ENCODE measurements around the gene ATR. TPM values are rescaled to one million over a fixed set of nuclear protein-coding genes. Genes with fewer than 3 reads are reported as not detected.
"Not testable (repeated sequence)": the region's sequence is repeated elsewhere in the genome, so short reads cannot be mapped to it uniquely, and the experiment has no call there.

Gene ATR
- total RNA-seq, 1 donor from 2014 or later: 11.1 TPM

DNA sequence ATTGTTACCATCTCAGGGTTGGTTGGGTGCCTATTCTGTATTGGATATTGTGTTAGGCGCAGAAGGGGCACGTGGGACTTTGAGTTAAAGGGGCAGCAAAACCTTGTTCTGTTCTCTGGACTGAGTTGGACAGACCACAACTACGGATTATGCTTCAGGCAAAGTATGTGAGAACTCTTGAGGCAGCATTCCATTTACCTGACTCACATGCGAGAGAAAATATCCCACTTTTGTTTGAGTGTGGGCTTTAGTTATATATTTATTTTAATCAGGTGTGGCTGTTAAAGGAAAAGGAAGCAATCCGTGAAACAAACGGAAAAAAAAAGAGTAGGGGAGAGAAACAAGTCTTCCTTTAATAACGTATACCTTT lies 17.0 kb upstream of the ATR start:
- DNase-seq (ENCODE audit: low spot score): no peak
- ATAC-seq: peak; percentile 15

DNA sequence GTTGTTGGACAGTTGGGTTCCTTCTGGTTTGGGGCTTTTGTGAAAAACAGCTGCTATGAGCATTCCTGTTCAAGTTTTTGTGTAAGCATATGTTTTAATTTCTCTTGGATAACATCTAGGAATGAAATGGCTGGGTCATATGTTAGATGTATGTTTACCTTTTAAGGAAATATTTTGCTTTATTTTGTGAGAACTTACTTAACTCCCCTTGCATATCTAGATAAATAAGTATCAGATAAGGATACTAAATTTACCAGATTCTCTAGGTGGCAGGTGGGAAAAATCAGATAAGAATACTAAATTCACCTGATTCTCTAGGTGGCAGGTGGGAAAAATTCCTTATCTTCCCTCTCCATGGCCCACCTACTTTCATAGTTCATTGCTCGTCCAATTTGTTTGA lies 16.6 kb upstream of the ATR start:
- ATAC-seq (no peak), DNase-seq (ENCODE audit: low spot score) (no peak)

DNA sequence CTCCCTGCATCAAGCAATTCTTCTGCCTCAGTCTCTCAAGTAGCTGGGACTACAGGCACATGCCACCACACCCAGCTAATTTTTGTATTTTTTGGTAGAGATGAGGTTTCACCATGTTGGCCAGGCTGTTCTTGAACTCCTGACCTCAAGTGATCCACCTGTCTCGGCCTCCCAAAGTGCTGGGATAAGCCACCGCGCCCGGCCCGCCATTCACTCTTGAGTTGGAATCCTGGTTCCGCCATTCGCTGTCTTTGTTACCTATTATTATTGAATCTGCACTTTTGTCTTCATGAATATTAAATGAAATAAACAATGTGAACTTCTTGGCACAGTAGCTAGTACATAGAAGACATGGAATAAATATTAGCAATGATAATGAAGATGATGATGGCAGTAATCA lies 13.7 kb upstream of the ATR start:
- ATAC-seq; DNase-seq (ENCODE audit: low spot score): not testable (repeated sequence)

DNA sequence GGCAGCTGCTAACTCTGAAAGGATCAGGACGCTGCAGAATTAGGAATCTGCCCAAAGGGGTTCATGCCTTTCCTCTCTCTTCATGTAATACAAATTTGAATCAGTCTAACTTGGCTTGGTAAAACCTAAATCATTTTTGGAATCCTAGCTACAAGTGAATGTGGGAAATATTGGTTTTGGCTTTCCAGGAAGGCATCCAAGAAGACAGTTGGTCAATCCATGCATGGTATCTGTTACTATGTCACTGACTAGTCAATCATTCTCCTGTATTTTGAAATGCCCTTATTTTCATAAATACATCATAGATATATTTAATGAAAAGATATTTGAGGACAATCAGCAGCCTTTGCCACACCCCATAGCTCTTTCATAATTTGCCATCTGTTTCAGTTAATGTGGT lies 10.2 kb upstream of the ATR start:
- ATAC-seq: no peak
- DNase-seq (ENCODE audit: low spot score): no peak

DNA sequence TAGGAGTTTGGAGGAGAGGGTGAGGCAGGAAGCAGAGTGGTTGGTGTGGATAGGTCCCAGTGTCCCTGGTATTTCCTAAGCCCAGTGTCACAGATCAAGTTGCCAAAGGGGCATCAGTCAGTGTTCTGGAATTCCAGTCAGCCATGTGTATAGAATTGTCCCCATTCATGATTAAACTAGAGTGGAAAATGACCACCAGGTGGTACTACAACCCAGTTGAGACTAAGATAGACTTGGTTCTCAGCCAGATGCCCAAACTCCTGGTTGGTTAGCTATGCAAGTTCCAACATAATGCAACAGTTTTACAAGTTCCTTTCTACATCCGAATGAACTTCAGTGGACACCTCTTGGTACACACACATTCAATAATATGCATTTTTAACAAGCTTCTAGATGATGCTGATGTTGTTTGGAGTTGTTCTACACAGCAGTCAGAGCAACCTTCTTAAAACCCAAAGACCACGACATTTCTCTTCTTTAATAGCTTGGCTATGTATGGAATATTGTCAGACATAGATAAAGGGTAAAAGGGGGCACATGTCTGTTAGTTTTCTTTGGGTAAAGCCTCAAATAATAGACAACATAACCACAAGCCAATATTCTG lies 8.4 kb upstream of the ATR start:
- DNase-seq (ENCODE audit: low spot score): peak; percentile 56

DNA sequence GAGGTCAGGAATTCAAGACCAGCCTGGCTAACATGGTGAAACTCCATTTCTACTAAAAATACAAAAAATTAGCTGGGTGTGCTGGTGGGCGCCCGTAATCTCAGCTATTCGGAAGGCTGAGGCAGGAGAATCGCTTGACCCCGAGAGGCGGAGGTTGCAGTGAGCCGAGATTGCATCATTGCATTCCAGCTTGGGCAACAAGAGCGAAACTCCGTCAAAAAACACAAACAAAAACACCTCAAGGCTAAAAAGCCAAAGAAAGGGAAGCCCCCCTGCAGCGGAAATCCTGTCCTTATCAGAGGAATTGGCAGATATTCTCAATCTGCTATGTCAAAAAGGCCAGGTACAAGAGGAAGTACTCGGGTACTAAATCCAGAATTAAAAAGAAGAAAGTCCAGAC lies 2.5 kb upstream of the ATR start:
- not testable (repeated sequence) for ATAC-seq; DNase-seq (ENCODE audit: low spot score)

More for the DNA sequence above, 8.4 kb upstream of the ATR start:
- peak; percentile 99 for ATAC-seq

DNA sequence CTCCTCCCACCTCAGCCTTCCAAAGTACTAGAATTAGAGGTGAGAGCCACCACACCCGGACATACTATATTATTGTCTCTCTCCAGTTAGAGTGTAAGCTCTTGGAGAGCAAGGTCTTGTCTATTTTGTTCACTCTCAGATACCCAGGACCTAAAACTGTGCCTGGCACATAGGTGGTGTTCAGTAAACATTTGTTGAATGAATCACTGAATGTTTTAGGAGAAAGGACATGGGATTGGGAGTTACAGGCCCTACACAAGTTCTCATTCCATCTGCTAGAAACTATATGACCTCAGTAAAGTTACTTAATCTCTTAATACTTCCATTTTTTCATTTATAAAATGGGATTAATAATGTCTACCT lies 1.5 kb upstream of the ATR start:
- DNase-seq (ENCODE audit: low spot score): no peak
- no peak for ATAC-seq

DNA sequence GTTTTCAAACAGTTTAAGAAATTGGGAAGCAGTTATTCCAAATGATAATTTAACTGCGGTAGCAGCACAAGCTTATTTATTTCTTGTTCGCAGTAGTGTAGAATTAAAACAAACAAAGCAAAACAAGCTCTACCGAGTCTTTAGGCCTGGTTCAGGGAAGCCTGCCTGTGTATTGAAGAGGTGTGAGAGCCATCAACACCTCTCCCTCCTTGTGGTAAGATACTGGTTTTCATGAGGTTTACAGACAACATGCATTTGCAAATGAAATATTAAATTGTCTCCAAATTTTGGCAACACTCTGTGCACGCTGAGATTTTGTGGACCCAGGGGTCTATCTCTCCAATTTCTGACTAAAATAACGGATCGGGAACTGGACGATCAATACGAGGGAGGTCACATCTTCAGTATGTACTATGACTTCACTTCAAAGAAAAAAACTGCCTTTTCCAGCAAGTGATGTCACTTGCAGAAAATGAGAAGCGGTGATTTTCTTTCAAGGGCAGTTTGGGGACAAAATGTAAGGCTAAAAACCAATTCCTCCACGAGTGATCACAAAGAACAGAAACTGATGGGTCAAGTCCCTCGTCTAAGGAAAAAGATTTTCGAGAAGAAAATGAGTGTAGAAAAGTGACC lies 721 bp downstream of the ATR start:
- DNase-seq (ENCODE audit: low spot score) (no peak), ATAC-seq (no peak)

DNA sequence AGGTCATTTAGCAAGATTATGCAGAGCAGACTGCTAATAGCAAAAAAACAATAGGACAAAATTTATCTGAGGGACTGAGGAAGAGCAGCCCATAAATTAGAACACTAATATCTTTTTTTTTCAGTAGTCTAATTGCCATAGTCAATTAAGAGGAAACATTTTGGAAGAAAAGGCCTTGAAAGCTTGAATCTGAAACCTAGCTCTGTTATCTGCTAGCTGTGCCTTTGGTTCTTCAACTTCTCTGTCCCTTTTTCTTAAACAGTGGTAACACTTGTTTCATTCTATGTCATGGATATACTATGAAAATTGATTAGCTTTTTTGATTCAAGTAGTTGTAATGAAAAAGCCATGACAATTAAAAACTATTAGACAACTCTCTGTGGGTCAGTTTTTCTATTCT lies 1.7 kb downstream of the ATR start:
- ATAC-seq (no peak), DNase-seq (ENCODE audit: low spot score) (no peak)

DNA sequence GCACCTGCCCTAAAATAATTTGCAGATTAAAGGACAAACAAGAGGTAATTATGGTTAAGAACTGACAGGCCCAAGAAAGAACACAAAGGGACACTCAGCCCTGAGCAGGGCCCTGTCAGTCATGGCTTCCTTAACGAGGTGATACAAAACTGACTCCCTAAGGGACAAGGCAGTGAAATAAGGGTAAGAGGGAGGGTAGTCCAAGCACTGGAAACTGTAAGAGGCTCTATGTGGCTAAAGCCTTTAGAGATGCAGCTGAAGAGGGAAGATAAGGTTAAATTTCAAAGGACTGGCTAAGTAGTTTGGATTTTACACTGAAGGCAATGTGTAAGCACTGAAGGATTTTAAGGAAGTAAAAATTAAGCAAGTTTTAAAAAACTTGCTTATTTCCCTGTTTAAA lies 3.9 kb downstream of the ATR start:
- ATAC-seq: no peak
- no peak for DNase-seq (ENCODE audit: low spot score)

DNA sequence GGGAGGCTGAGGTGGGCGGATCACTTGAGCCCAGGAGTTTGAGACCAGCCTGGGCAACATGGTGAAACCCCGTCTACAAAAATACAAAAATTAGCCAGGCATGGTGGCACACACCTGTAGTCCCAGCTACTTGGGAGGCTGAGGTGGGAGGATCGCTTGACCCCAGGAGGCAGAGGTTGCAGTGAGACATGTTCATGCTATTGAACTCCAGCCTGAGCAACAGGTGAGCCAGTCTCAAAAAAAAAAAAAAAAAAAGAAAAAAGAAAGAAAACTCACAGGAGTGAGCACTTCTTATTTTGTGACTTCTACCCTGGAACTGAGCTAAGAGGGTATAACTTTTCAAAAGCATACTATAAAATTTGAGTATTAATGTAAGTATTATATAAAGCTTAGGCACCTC lies 4.3 kb downstream of the ATR start:
- not testable (repeated sequence) for ATAC-seq; DNase-seq (ENCODE audit: low spot score)

DNA sequence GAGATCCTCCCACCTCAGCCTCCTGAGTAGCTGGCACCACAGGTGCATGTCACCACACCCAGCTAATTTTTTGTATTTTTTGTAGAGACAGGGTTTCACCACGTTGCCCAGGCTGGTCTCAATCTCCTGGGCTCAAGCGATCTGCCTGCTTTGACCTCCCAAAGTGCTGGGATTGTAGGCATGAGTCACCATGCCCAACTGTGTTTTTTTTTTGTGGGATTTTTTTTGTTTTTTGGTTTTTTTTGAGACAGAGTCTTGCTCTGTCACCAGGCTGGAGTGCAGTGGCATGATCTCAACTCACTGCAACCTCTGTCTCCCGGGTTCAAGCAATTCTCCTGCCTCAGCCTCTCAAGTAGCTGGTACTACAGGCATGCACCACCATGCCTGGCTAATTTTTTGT lies 9.1 kb downstream of the ATR start:
- DNase-seq (ENCODE audit: low spot score); ATAC-seq: not testable (repeated sequence)

DNA sequence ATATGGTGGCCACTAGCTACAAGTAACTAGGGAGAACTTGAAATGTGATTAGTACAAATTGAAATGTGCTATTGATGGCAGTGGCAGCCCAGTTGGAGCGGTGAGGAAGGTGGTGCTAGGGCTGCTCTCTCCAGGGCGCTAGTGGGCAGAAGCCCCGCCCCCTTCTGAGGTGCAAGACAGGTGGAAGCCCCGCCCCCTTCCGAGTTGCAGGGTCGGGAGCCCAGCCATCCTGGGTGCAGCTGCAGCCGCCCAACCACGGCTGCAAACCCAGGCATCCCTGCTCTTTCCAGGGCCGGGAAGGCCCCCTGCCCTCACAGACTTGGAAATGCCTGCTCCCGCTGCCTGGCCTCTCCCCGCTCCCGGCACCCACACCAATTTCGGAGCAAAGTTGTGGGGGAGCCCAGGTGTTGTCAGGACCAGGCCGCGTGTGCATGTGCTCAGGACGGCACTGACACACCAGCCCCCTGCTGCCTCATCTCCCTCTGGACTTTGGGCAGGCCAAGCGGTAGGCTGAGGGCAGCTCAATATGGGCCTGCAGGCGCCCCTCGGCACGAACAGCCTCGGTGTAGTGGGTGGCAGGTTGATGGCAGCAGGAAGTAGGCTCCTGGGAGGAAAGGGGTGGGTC lies 10.0 kb downstream of the ATR start:
- ATAC-seq (no peak), DNase-seq (ENCODE audit: low spot score) (no peak)

DNA sequence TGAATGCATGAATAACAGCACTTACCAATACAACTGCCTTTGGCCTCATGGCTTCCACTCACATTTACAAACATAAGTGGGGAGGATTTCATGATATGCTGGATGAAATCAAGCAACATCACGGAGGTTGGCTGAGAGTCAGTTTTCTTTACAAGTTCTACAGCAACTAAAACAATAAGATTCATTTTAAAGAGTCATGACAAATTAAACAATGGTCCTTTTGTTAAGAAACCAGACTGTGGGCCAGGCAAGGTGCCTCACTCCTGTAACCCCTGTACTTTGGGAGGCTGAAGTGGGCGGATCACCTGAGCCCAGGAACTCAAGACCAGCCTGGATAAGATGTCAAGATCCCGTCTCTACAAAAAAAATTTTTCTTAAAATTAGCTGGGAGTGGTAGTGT lies 12.4 kb downstream of the ATR start:
- DNase-seq (ENCODE audit: low spot score) (no peak), ATAC-seq (no peak)

DNA sequence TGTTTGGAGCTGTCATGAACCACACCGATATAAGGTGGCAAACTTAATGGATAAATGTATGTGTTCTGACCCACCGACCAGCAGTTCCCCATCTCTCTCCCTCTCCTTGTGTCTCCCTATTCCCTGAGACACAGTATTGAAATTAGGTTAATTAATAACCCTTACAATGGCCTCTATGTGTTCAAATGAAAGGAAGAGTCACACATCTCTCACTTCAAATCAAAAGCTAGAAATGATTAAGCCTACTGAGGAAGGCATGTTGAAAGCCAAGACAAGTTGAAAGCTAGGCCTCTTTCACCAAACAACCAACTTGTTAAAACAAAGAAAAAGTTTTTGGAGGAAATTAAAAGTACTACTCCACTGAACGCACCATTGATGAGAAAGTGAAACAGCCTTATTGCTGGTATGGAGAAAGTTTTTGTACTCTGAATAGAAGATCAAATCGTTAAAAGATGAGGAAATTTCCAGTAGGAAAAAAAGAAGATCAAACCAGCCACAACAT lies 15.0 kb downstream of the ATR start:
- no peak for DNase-seq (ENCODE audit: low spot score)
- no peak for ATAC-seq

DNA sequence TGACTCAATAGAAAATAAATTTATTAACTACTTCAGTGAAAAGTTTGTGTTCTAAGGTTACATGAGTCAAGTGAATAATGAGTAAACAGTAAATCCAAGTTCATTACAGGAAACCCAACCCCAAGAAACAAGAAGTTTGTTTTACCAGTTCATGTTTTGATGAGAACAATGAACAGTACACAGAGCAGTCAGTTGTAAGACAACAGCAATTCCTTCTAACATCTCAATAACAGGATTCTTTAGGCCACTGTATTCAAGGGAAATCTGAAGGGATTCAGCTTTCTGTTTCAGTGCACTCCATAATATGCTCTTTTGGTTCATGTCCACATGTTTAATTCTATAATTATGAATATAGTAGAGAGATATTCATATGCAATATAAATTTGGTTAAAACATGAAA lies 18.4 kb downstream of the ATR start:
- ATAC-seq (no peak), DNase-seq (ENCODE audit: low spot score) (no peak)

DNA sequence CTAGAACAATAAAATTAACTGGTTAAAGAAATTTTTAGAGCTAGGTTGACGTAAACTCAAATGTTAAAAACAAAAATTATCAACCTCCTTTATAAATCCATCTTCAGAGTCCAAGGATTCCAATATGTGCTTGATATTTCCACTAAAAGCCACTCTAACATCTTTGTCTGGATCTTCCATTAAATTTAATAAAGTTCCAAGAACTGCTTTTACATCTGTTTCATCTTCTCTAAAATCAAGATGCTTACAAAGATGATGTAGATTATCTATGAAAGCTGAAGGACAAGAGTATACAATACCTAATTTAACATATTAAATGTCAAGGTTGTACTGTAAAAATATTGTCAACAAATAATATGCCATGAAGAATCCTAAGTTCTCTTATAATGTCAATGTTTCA lies 24.8 kb downstream of the ATR start:
- DNase-seq (ENCODE audit: low spot score) (no peak), ATAC-seq (no peak)

DNA sequence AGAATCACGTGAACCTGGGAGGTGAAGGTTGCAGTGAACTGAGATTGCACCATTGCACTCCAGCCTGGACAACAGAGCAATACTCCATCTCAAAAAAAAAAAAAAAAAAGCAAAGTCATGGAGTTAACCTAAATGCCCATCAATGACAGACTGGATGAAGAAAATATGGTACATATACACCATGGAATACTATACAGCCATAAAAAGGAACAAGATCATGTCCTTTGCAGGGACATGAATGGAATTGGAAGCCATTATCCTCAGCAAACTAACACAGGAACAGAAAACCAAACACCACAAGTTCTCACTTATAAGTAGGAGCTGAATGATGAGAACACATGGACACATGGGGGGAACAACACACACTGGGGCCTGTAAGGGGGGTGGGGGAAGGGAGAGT lies 26.0 kb downstream of the ATR start:
- DNase-seq (ENCODE audit: low spot score): not testable (repeated sequence)

DNA sequence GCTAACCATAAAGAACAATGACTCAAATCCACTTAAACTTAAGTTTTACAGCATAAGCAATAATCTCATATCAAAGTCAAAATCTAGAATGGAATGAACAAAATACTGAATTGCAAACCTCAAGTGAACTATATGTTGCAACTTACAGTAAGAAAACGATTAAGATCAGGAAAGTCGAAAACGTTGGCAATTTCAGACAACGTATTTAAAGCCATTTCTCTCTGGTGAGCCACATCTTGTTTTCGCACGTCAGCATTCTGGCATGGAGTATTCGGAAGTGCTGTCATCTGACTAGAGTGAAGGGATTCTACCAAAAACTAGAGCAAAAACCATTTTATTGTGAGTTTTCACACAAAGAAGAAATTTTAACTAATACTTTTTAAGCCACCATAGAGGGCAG lies 28.5 kb downstream of the ATR start:
- ATAC-seq (no peak), DNase-seq (ENCODE audit: low spot score) (no peak)

More for the DNA sequence above, 26.0 kb downstream of the ATR start:
- not testable (repeated sequence) for ATAC-seq

DNA sequence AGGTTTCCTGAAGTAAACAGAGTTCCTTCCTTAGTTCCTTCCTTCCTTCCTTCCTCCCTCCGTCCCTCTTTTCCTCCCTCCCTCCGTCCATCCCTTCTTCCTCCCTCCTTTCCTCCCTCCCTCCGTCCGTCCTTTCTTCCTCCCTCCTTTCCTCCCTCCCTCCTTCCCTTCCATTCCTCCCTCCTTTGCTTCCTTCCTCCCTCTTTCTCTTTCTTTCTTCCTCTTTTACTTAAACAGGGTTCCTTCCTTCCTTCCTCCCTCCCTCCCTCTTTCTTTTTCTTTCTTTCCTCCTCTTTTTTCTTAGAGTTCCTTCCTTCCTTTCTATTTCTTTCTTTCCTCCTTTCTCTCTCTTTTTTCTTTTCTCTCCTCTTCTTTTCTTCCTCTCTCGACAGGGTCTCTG lies 35.2 kb downstream of the ATR start:
- DNase-seq (ENCODE audit: low spot score): no peak
- no peak for ATAC-seq

DNA sequence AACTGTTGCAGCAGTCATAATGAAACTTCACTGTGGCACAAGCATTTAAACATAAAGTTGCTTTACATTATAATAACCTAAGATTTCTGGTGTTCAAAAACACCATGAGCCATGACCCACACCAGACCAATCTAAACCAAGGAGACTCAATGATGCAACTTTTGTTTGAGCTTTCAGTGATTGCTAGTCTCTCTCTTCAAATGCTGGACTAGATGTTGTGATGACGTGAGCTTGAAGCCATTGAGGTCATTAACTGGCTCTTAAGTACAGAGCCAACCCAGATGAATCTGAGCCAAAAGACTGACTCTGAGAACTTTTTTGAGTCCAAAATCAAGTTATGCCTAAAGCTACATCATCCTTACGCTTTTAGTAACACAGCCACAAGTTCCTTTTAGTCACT lies 36.5 kb downstream of the ATR start:
- no peak for ATAC-seq

DNA sequence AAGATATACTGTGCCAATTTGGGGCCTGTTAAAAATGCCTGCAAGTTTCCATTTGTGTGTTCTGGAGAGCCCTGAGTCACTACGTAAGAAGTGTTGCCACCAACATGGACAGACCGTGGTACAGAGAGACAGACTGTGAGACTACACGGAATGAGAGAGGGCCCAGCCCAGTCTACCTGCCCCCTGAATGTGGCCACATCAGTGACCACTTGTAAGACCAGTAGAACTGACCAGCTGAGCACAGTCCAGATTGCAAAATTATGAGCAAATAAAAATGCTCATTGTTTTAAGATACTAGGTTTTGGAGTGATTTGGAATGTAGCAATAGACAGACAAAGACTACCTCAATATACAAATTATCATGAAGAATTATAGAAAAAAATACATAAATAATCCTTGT lies 42.0 kb downstream of the ATR start:
- ATAC-seq (peak; percentile 85), DNase-seq (ENCODE audit: low spot score) (no peak)

More for the DNA sequence above, 36.5 kb downstream of the ATR start:
- DNase-seq (ENCODE audit: low spot score): no peak
